ENCODE data around the gene RNF214.

GRCh38 chr11:117193130-117194020 is 39.1 kb upstream of the RNF214 start:
- no peak for TF ChIP-seq POLR2A (IDR thresholded peaks at IDR 0.05; ENCODE audit: low read depth, low read length)
- TF ChIP-seq POLR2AphosphoS5 (IDR thresholded peaks at IDR 0.05; ENCODE audit: low read depth, low read length) = no peak
